HepG2 (cell line): ENCODE data around the gene MAP2K5. TPM values are rescaled to one million over a fixed set of nuclear protein-coding genes. Genes with fewer than 3 reads are reported as not detected.

Experiments
- ATAC-seq: fragments of 200-7000 bp; cut with Tn5 transposase; 3 replicates; pipeline ENCODE4 v1.9.1; 2020; ENCODE audit warnings: mild to moderate bottlenecking, moderate library complexity
- BruUV-seq: library from RNA; stranded (reverse); fragments of 400-500 nt; replicated peaks from 2 replicates; lab custom pipeline; 2021; lab: Mats Ljungman, UMichigan
- CTCF ChIA-PET: fragments of 300-600 bp; formaldehyde crosslinking; extraction: SDS; loops from one replicate; lab custom pipeline; 2021; ENCODE audit warnings: low total read pairs, inconsistent platforms, low intra/inter-chr PET ratio; lab: Yijun Ruan, JAX
- POLR2A ChIA-PET: fragments of 350-600 bp; sonication (Branson Sonifier 250); formaldehyde crosslinking; loops from one replicate; lab custom pipeline; 2020; ENCODE audit warnings: antibody characterized with exemption, inconsistent platforms; lab: Yijun Ruan, JAX
- DNase-seq: peaks from one replicate; pipeline ENCODE4 v3.0.0-alpha.2; 2015; ENCODE audit warnings: low spot score
- FAIRE-seq: peaks from 3 replicates; lab custom pipeline; 2011; peaks lifted over from hg19 to GRCh38; lab: Jason Lieb, UNC
- H2AFZ ChIP-seq: one replicate; pipeline ENCODE4 v1.6.1; 2011; ENCODE audit warnings: low read length, inconsistent platforms
- H3K27ac ChIP-seq: fragments of 300-600 bp; 3 replicates; pipeline ENCODE4 v1.8.0; 2011; ENCODE audit warnings: mixed run types, mild to moderate bottlenecking, mixed read lengths, low read length, inconsistent platforms; ENCODE audit not compliant: insufficient read depth; ENCODE audit errors: extremely low read length
- H3K27me3 ChIP-seq, 2 experiments: fragments of 200-600 bp in 1 of 2; 2 replicates in 1 of 2; 3 replicates in 1 of 2; pipeline versions ENCODE4 v1.6.0 to v1.8.0; 2011; ENCODE audit warnings: low read length in 2 of 2, mild to moderate bottlenecking in 2 of 2, moderate library complexity in 2 of 2, inconsistent platforms in 1 of 2; ENCODE audit not compliant: insufficient read depth in 2 of 2, control insufficient read depth in 1 of 2
- H3K36me3 ChIP-seq, 2 experiments: fragments of 200-600 bp in 1 of 2; replicated peaks in 1 of 2; 2 replicates in 1 of 2; 3 replicates in 1 of 2; pipeline versions ENCODE4 v1.5.1 to v1.8.0; 2011; ENCODE audit warnings: low read length in 2 of 2, inconsistent platforms in 1 of 2; ENCODE audit not compliant: insufficient read depth in 2 of 2, control insufficient read depth in 1 of 2
- H3K4me1 ChIP-seq: 2 replicates; pipeline ENCODE4 v1.5.1; 2012; ENCODE audit warnings: low read length, inconsistent platforms; ENCODE audit not compliant: insufficient read depth
- H3K4me2 ChIP-seq: 2 replicates; pipeline ENCODE4 v1.6.0; 2011; ENCODE audit warnings: low read depth, low read length, inconsistent platforms
- H3K4me3 ChIP-seq, 3 experiments: fragments of 200-600 bp in 1 of 3; sonication (generic), shearing (Covaris generic) in 1 of 3; replicated peaks in 1 of 3; 2 replicates each; pipeline ENCODE4 v1.5.1; 2011 to 2016; ENCODE audit warnings: low read length in 3 of 3, inconsistent platforms in 2 of 3, low read depth in 2 of 3, mild to moderate bottlenecking in 2 of 3, control low read depth in 1 of 3, mixed read lengths in 1 of 3; ENCODE audit not compliant: insufficient read depth in 1 of 3
- H3K79me2 ChIP-seq: one replicate; pipeline ENCODE4 v1.6.1; 2011; ENCODE audit warnings: low read length, inconsistent platforms; ENCODE audit not compliant: insufficient read depth
- H3K9ac ChIP-seq: 2 replicates; pipeline ENCODE4 v1.6.0; 2011; ENCODE audit warnings: mild to moderate bottlenecking, low read depth, low read length, inconsistent platforms; ENCODE audit not compliant: insufficient read depth
- H3K9me3 ChIP-seq: 2 replicates; pipeline ENCODE4 v1.5.1; 2012; ENCODE audit warnings: mild to moderate bottlenecking, low read length
- H4K20me1 ChIP-seq: 2 replicates; pipeline ENCODE4 v1.6.0; 2011; ENCODE audit warnings: inconsistent platforms, mild to moderate bottlenecking, low read length, moderate library complexity; ENCODE audit not compliant: insufficient read depth
- AGO2 ChIP-seq: fragments of 200-400 bp; formaldehyde crosslinking; optimal IDR thresholded peaks from 2 replicates; pipeline ENCODE3; 2017; ENCODE audit warnings: mild to moderate bottlenecking, low read depth, low read length, moderate library complexity
- DNMT1 ChIP-seq: sonication (generic); formaldehyde crosslinking; IDR thresholded peaks from 2 replicates; pipeline ENCODE4 v1.5.1; 2020; ENCODE audit warnings: mild to moderate bottlenecking, missing genetic modification reagents
- ETV5 ChIP-seq: IDR thresholded peaks from 2 replicates; pipeline ENCODE4 v1.6.1; 2018; ENCODE audit warnings: missing biosample characterization, missing genetic modification reagents, inconsistent platforms, borderline replicate concordance
- FOXM1 ChIP-seq: sonication (generic); formaldehyde crosslinking; IDR thresholded peaks from 2 replicates; pipeline ENCODE4 v1.5.0; 2020; ENCODE audit warnings: missing genetic modification reagents
- MBD4 ChIP-seq: IDR thresholded peaks from 2 replicates; pipeline ENCODE4 v1.6.1; 2012; ENCODE audit warnings: low read length, inconsistent platforms, borderline replicate concordance
- NAIF1 ChIP-seq: sonication (generic); formaldehyde crosslinking; IDR thresholded peaks from 2 replicates; pipeline ENCODE4 v1.5.0; 2020; ENCODE audit warnings: mild to moderate bottlenecking, missing genetic modification reagents, borderline replicate concordance
- TCF12 ChIP-seq, 2 experiments: fragments of 450-650 bp in 1 of 2; sonication (generic) in 1 of 2; formaldehyde crosslinking in 1 of 2; IDR thresholded peaks; 2 replicates each; pipeline versions ENCODE4 v1.6.1 to v1.8.0; 2017 to 2022; ENCODE audit warnings: antibody characterized with exemption in 1 of 2, mild to moderate bottlenecking in 1 of 2, missing genetic modification reagents in 1 of 2, moderate library complexity in 1 of 2
- ZNF335 ChIP-seq: sonication (generic); formaldehyde crosslinking; IDR thresholded peaks from 2 replicates; pipeline ENCODE4 v1.4.0; 2020; ENCODE audit warnings: missing genetic modification reagents
- ZNF558 ChIP-seq: sonication (generic); formaldehyde crosslinking; IDR thresholded peaks from 2 replicates; pipeline ENCODE4 v1.9.0; 2022; ENCODE audit warnings: mild to moderate bottlenecking, missing genetic modification reagents, borderline replicate concordance
- WGBS: methylation state at CpG from one replicate; pipeline ENCODE4 v1.1.6; 2017; ENCODE audit warnings: low lambda C conversion rate; 5-methylcytosine and 5-hydroxymethylcytosine counted together
- in situ Hi-C: cut with HindIII; loops from 2 replicates; pipeline ENCODE4 v1.10.0; 2017; ENCODE audit warnings: low pct_unique_long_range_greater_than_20kb; ENCODE audit not compliant: extremely low pct_ligation_motif_present
- intact Hi-C: fragments of 100-400 bp; cut with micrococcal nuclease; formaldehyde crosslinking; loops from one replicate; pipeline ENCODE4 v1.10.0; 2022; ENCODE audit not compliant: unreplicated experiment
- polyA plus RNA-seq, 8 experiments: library from polyadenylated mRNA; depleted of rRNA in 3 of 8; stranded (reverse) in 7 of 8; unstranded in 1 of 8; fragments of >200 nt; fragmentation: Illumina TruSeq in 4 of 8; extraction: Trizol in 4 of 8; gene quantifications; 2 replicates each; pipeline versions ENCODE4 v1.2.1 to v1.2.3, GENCODE V29; 2011 to 2016; ENCODE audit warnings: low read depth in 4 of 8, missing spikeins in 1 of 8, mixed read lengths in 1 of 8; ENCODE audit not compliant: insufficient read depth in 1 of 8
- total RNA-seq, 5 experiments: library from RNA; depleted of rRNA; stranded (reverse); fragments of >200 nt; fragmentation: Illumina TruSeq; extraction: Trizol; gene quantifications; 2 replicates each; pipeline ENCODE4 v1.2.3, GENCODE V29; 2016; ENCODE audit warnings: low read depth in 1 of 5
- TF ChIP-seq, protein P1 (sequence below): IDR thresholded peaks from 2 replicates; pipeline ENCODE4 v1.6.1; 2016; ENCODE audit warnings: low read depth, missing genetic modification reagents, missing compliant biosample characterization
- TF ChIP-seq, protein P2 (sequence below): sonication (generic); formaldehyde crosslinking; IDR thresholded peaks from 2 replicates; pipeline ENCODE4 v1.4.0; 2020; ENCODE audit warnings: missing genetic modification reagents
- TF ChIP-seq, protein P3 (sequence below): sonication (generic); formaldehyde crosslinking; IDR thresholded peaks from 2 replicates; pipeline ENCODE4 v1.4.0; 2020; ENCODE audit warnings: missing genetic modification reagents
- TF ChIP-seq, protein P4 (sequence below): sonication (generic); formaldehyde crosslinking; IDR thresholded peaks from 2 replicates; pipeline ENCODE4 v1.4.0; 2020; ENCODE audit warnings: missing genetic modification reagents, borderline replicate concordance

The MAP2K5 gene
- total and polyA plus RNA-seq, 2 of the 13 experiments (the other 11 are each of a cell fraction or from before 2014, with no cell fraction given), result 4.0 to 4.3 TPM

DNA sequence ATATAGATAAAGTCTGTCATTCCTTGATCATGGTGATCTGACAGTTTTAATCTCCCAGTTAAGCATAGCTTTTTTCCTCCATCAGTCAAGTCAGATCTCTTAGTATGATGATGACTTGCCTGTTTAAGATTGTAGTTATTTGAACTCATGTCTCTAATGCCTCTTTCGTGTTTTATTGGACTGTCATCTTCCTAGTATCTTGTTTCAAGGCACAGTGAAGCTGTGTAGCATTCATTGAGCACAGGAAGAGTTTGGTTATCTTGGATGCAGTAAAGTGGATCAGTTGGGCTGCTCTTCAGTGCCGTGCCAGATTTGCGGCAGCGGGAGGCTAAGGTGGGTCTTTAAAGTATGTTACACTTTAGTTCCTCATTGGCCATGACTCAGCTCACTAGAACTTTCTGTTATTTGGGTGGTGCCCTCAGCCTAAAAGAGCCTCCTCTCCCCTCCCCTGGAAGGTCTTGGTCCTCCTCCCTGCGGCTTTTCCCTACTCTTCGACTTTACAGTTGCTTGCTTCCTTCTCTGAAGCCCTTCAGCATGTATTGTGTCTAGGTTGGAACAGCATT is 237.1 kb downstream of the MAP2K5 start:
- no TSS peak for BruUV-seq
- CTCF ChIA-PET, result no interaction called here
- H3K27ac ChIP-seq, result no peak overlapping the region
- H3K9me3 ChIP-seq, result no peaks in the 10 kb centered on the region
- no peak for ATAC-seq
- POLR2A ChIA-PET, result no interaction called here
- H2AFZ ChIP-seq, result no peak overlapping the region
- H3K79me2 ChIP-seq, result no peaks in the 10 kb centered on the region
- intact Hi-C loops (no loop called here), in situ Hi-C loops (no loop called here)
- no peak for FAIRE-seq
- H3K4me2 ChIP-seq, result no peak overlapping the region
- H3K4me3 ChIP-seq, result no peak overlapping the region
- TF ChIP-seq NAIF1 (CRISPR knock-in tag) (no peak), TCF12 (IDR thresholded peaks at IDR 0.05) (no peak), TCF12 (CRISPR knock-in tag; IDR thresholded peaks at IDR 0.05) (no peak), FOXM1 (CRISPR knock-in tag) (no peak), MBD4 (no peak), AGO2 (no peak), DNMT1 (no peak), ETV5 (CRISPR knock-in tag) (no peak), ZNF558 (no peak), ZNF335 (CRISPR knock-in tag) (no peak)
- TF ChIP-seq, protein P1, sequence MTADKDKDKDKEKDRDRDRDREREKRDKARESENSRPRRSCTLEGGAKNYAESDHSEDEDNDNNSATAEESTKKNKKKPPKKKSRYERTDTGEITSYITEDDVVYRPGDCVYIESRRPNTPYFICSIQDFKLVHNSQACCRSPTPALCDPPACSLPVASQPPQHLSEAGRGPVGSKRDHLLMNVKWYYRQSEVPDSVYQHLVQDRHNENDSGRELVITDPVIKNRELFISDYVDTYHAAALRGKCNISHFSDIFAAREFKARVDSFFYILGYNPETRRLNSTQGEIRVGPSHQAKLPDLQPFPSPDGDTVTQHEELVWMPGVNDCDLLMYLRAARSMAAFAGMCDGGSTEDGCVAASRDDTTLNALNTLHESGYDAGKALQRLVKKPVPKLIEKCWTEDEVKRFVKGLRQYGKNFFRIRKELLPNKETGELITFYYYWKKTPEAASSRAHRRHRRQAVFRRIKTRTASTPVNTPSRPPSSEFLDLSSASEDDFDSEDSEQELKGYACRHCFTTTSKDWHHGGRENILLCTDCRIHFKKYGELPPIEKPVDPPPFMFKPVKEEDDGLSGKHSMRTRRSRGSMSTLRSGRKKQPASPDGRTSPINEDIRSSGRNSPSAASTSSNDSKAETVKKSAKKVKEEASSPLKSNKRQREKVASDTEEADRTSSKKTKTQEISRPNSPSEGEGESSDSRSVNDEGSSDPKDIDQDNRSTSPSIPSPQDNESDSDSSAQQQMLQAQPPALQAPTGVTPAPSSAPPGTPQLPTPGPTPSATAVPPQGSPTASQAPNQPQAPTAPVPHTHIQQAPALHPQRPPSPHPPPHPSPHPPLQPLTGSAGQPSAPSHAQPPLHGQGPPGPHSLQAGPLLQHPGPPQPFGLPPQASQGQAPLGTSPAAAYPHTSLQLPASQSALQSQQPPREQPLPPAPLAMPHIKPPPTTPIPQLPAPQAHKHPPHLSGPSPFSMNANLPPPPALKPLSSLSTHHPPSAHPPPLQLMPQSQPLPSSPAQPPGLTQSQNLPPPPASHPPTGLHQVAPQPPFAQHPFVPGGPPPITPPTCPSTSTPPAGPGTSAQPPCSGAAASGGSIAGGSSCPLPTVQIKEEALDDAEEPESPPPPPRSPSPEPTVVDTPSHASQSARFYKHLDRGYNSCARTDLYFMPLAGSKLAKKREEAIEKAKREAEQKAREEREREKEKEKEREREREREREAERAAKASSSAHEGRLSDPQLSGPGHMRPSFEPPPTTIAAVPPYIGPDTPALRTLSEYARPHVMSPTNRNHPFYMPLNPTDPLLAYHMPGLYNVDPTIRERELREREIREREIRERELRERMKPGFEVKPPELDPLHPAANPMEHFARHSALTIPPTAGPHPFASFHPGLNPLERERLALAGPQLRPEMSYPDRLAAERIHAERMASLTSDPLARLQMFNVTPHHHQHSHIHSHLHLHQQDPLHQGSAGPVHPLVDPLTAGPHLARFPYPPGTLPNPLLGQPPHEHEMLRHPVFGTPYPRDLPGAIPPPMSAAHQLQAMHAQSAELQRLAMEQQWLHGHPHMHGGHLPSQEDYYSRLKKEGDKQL (CRISPR knock-in tag), result no peak
- TF ChIP-seq, protein P2, sequence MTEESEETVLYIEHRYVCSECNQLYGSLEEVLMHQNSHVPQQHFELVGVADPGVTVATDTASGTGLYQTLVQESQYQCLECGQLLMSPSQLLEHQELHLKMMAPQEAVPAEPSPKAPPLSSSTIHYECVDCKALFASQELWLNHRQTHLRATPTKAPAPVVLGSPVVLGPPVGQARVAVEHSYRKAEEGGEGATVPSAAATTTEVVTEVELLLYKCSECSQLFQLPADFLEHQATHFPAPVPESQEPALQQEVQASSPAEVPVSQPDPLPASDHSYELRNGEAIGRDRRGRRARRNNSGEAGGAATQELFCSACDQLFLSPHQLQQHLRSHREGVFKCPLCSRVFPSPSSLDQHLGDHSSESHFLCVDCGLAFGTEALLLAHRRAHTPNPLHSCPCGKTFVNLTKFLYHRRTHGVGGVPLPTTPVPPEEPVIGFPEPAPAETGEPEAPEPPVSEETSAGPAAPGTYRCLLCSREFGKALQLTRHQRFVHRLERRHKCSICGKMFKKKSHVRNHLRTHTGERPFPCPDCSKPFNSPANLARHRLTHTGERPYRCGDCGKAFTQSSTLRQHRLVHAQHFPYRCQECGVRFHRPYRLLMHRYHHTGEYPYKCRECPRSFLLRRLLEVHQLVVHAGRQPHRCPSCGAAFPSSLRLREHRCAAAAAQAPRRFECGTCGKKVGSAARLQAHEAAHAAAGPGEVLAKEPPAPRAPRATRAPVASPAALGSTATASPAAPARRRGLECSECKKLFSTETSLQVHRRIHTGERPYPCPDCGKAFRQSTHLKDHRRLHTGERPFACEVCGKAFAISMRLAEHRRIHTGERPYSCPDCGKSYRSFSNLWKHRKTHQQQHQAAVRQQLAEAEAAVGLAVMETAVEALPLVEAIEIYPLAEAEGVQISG (CRISPR knock-in tag), result no peak
- TF ChIP-seq, protein P3, sequence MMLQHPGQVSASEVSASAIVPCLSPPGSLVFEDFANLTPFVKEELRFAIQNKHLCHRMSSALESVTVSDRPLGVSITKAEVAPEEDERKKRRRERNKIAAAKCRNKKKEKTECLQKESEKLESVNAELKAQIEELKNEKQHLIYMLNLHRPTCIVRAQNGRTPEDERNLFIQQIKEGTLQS (CRISPR knock-in tag), result no peak
- TF ChIP-seq, protein P4, sequence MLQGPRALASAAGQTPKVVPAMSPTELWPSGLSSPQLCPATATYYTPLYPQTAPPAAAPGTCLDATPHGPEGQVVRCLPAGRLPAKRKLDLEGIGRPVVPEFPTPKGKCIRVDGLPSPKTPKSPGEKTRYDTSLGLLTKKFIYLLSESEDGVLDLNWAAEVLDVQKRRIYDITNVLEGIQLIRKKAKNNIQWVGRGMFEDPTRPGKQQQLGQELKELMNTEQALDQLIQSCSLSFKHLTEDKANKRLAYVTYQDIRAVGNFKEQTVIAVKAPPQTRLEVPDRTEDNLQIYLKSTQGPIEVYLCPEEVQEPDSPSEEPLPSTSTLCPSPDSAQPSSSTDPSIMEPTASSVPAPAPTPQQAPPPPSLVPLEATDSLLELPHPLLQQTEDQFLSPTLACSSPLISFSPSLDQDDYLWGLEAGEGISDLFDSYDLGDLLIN (CRISPR knock-in tag), result no peak
- no peak overlapping the region for H3K9ac ChIP-seq
- no peaks in the 10 kb centered on the region for H3K27me3 ChIP-seq
- no peak for DNase-seq
- H3K36me3 ChIP-seq, result peaks cover 0 to 2% of the 10 kb centered on the region in 2 experiments; a peak in 2 of 5 replicates
- H4K20me1 ChIP-seq, result no peaks in the 10 kb centered on the region
- 95% methylated on average over 6 of the region's 6 CpGs for WGBS
- H3K4me1 ChIP-seq, result no peaks in the 10 kb centered on the region
